ENCODE measurements around the gene TLR10. TPM values are rescaled to one million over a fixed set of nuclear protein-coding genes. Genes with fewer than 3 reads are reported as not detected.
"Not testable (repeated sequence)": the region's sequence is repeated elsewhere in the genome, so short reads cannot be mapped to it uniquely, and the experiment has no call there.

The TLR10 gene
- total RNA-seq, 1 donor from 2014 or later, result not detected

- Histone ChIP-seq H3K27me3 (ENCODE audit: low read depth) (no peaks in the 10 kb centered on the region), H3K4me3 (no peak overlapping the region), H3K4me1 (no peaks in the 10 kb centered on the region), H3K36me3 (no peaks in the 10 kb centered on the region), H3K27ac (replicated peaks) (no peak overlapping the region), H3K9me3 (replicated peaks) (peaks cover 2% of the 10 kb centered on the region)
- intact Hi-C loops (cut with micrococcal nuclease), result no loop called here
- DNase-seq, result no peak
- no peak for TF ChIP-seq CTCF (IDR thresholded peaks at IDR 0.05; ENCODE audit: borderline replicate concordance)
These were observed 1.8 kb downstream of the TLR10 start for GRCh38 chr4:38780833-38781484.

- Histone ChIP-seq H3K9me3 (replicated peaks) (peaks cover 4% of the 10 kb centered on the region), H3K27me3 (ENCODE audit: low read depth) (no peaks in the 10 kb centered on the region), H3K27ac (replicated peaks) (no peak overlapping the region), H3K4me3 (no peak overlapping the region), H3K36me3 (no peaks in the 10 kb centered on the region), H3K4me1 (no peaks in the 10 kb centered on the region)
- no peak for DNase-seq
- TF ChIP-seq CTCF (IDR thresholded peaks at IDR 0.05; ENCODE audit: borderline replicate concordance), result no peak
- intact Hi-C loops (cut with micrococcal nuclease), result no loop called here
These were observed 3.0 kb downstream of the TLR10 start for GRCh38 chr4:38779790-38780189.

DNA sequence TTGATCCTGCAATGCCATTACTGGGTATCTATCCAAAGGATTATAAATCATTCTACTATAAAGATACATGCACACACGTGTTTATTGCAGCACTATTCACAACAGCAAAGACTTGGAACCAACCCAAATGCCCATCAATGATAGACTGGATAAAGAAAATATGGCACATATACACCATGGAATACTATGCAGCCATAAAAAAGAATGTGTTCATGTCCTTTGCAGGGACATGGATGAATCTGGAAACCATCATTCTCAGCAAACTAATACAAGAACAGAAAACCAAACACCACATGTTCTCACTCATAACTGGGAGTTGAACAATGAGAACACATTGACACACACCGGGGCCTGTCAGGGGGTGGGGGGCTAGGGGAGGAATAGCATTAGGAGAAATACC, 4.9 kb downstream of the TLR10 start:
- H3K27me3 ChIP-seq (ENCODE audit: low read depth); DNase-seq; H3K27ac ChIP-seq (replicated peaks); H3K4me1 ChIP-seq; H3K36me3 ChIP-seq; H3K4me3 ChIP-seq; intact Hi-C loops (cut with micrococcal nuclease): not testable (repeated sequence)
- H3K9me3 ChIP-seq (replicated peaks), result peaks cover 13% of the 10 kb centered on the region

GRCh38 chr4:38775326-38775725, 7.5 kb downstream of the TLR10 start:
- Histone ChIP-seq H3K27ac (replicated peaks) (no peak overlapping the region), H3K9me3 (replicated peaks) (peaks cover 13% of the 10 kb centered on the region), H3K4me3 (no peak overlapping the region), H3K36me3 (no peaks in the 10 kb centered on the region), H3K4me1 (no peaks in the 10 kb centered on the region), H3K27me3 (ENCODE audit: low read depth) (no peaks in the 10 kb centered on the region)
- TF ChIP-seq CTCF (IDR thresholded peaks at IDR 0.05; ENCODE audit: borderline replicate concordance), result no peak
- intact Hi-C loops (cut with micrococcal nuclease), result no loop called here
- no peak for DNase-seq

- Histone ChIP-seq H3K27ac (replicated peaks) (no peak overlapping the region), H3K4me3 (no peak overlapping the region), H3K36me3 (no peaks in the 10 kb centered on the region), H3K27me3 (ENCODE audit: low read depth) (no peaks in the 10 kb centered on the region), H3K9me3 (replicated peaks) (peaks cover 13% of the 10 kb centered on the region), H3K4me1 (no peaks in the 10 kb centered on the region)
- DNase-seq, result no peak
- TF ChIP-seq CTCF (IDR thresholded peaks at IDR 0.05; ENCODE audit: borderline replicate concordance), result no peak
- intact Hi-C loops (cut with micrococcal nuclease), result no loop called here
These were observed 8.4 kb downstream of the TLR10 start for GRCh38 chr4:38774181-38774955.

DNA sequence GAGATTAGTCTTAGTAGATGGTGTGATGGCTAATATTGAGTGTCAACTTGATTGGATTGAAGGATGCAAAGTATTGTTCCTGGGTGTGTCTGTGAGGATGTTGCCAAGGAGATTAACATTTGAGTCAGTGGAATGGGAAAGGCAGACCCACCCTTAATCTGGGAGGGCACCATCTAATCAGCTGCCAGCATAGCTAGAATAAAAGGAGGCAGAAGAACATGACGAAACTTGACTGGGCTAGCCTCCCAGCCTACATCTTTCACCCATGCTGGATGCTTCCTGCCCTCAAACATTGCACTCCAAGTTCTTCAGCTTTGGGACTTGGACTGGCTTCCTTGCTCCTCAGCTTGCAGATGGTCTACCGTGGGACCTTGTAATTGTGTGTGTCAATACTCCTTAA, 12.5 kb downstream of the TLR10 start:
- intact Hi-C loops (cut with micrococcal nuclease); H3K4me1 ChIP-seq: not testable (repeated sequence)

More for the DNA sequence above, 12.5 kb downstream of the TLR10 start:
- not testable (repeated sequence) for H3K4me3 ChIP-seq; H3K27me3 ChIP-seq (ENCODE audit: low read depth); H3K27ac ChIP-seq (replicated peaks); H3K36me3 ChIP-seq; DNase-seq
- peaks cover 10% of the 10 kb centered on the region for H3K9me3 ChIP-seq (replicated peaks)
